ENCODE data around the gene PPP1R3A.

Gene PPP1R3A

GRCh38 chr7:113878394-113878992, 40.3 kb downstream of the PPP1R3A start:
- DNase-seq (ENCODE audit: low read depth), result no peak

GRCh38 chr7:113875224-113875623, 43.6 kb downstream of the PPP1R3A start:
- DNase-seq (ENCODE audit: low read depth), result no peak

GRCh38 chr7:113873554-113874151, 45.2 kb downstream of the PPP1R3A start:
- no peak for DNase-seq (ENCODE audit: low read depth)

- DNase-seq (ENCODE audit: low read depth), result no peak
These were observed 45.8 kb downstream of the PPP1R3A start for GRCh38 chr7:113872981-113873380.

- no peak for DNase-seq (ENCODE audit: low read depth)
These were observed 51.5 kb downstream of the PPP1R3A start for GRCh38 chr7:113867325-113867724.

GRCh38 chr7:113856010-113856409, 62.8 kb downstream of the PPP1R3A start:
- no peak for DNase-seq (ENCODE audit: low read depth)

- no peak for DNase-seq (ENCODE audit: low read depth)
These were observed 77.9 kb downstream of the PPP1R3A start for GRCh38 chr7:113840954-113841353.

- no peak for DNase-seq (ENCODE audit: low read depth)
These were observed 83.4 kb downstream of the PPP1R3A start for GRCh38 chr7:113835367-113835766.

- DNase-seq (ENCODE audit: low read depth), result no peak
These were observed 86.5 kb downstream of the PPP1R3A start for GRCh38 chr7:113832196-113832745.

GRCh38 chr7:113831556-113831955, 87.3 kb downstream of the PPP1R3A start:
- DNase-seq (ENCODE audit: low read depth), result no peak

- no peak for DNase-seq (ENCODE audit: low read depth)
These were observed 90.2 kb downstream of the PPP1R3A start for GRCh38 chr7:113828581-113828980.

Data from activated T-cell treated with anti-CD3 and anti-CD28 coated beads for 48 hours (primary cell).